Activated B cell treated with CpG ODN at 0.5 μM for 24 hours (primary cell): ENCODE data around the gene C12orf42. TPM values are rescaled to one million over a fixed set of nuclear protein-coding genes. Genes with fewer than 3 reads are reported as not detected.

Experiments
- ATAC-seq: fragments of 200-7000 bp; cut with Tn5 transposase; one replicate; pipeline ENCODE4 v1.10.0; 2021; ENCODE audit warnings: low read depth, mild to moderate bottlenecking, moderate library complexity
- CTCF ChIA-PET: fragments of 350-600 bp; sonication (Branson Sonifier 250); formaldehyde crosslinking; loops from one replicate; lab custom pipeline; 2021; ENCODE audit warnings: antibody characterized with exemption; lab: Charles Lee
- POLR2A ChIA-PET: fragments of 350-600 bp; sonication (Branson Sonifier 250); formaldehyde crosslinking; loops from one replicate; lab custom pipeline; 2021; ENCODE audit warnings: antibody characterized with exemption; lab: Charles Lee
- DNase-seq: peaks from one replicate; pipeline ENCODE4 v3.0.0; 2022
- H3K27ac Mint-ChIP-seq: one replicate; pipeline ENCODE4 v1.8.0; 2020; ENCODE audit warnings: mixed read lengths
- H3K27me3 Mint-ChIP-seq: one replicate; pipeline ENCODE4 v1.8.0; 2021; ENCODE audit warnings: mixed read lengths
- H3K36me3 Mint-ChIP-seq: one replicate; pipeline ENCODE4 v1.8.0; 2021; ENCODE audit warnings: low read depth, mixed read lengths
- H3K4me1 Mint-ChIP-seq: one replicate; pipeline ENCODE4 v1.8.0; 2021; ENCODE audit warnings: mixed read lengths
- H3K4me3 Mint-ChIP-seq: one replicate; pipeline ENCODE4 v1.8.0; 2020; ENCODE audit warnings: mild to moderate bottlenecking, mixed read lengths
- H3K9me3 Mint-ChIP-seq: one replicate; pipeline ENCODE4 v1.8.0; 2020; ENCODE audit warnings: mixed read lengths
- CTCF ChIP-seq: fragments of 200-600 bp; IDR thresholded peaks from one replicate; pipeline ENCODE4 v1.8.0; 2022; ENCODE audit warnings: antibody characterized with exemption, mild to moderate bottlenecking
- intact Hi-C: fragments of 100-400 bp; cut with micrococcal nuclease; formaldehyde crosslinking; loops from one replicate; pipeline ENCODE4 v1.15.1; 2024
- total RNA-seq: library from RNA; stranded (reverse); gene quantifications from 2 replicates; pipeline ENCODE4 v1.2.3, GENCODE V29; 2022

The C12orf42 gene
- total RNA-seq, 1 donor from 2014 or later = 21.0 TPM

- no peak for TF ChIP-seq CTCF
- ChIA-PET POLR2A (interaction anchor here (1.0 kb wide), 1 partner anchor 10 kb away, joined by 4 read pairs; no protein-coding TSS in a partner anchor), CTCF (no interaction called here)
- ATAC-seq = no peak
- Mint-ChIP-seq H3K27ac (peak overlapping the region; percentile 30), H3K9me3 (peaks cover 25% of the 10 kb centered on the region), H3K4me1 (peaks cover 17% of the 10 kb centered on the region), H3K4me3 (no peak overlapping the region), H3K27me3 (no peaks in the 10 kb centered on the region), H3K36me3 (peaks cover 5% of the 10 kb centered on the region)
- no peak for DNase-seq
- intact Hi-C loops = no loop called here
These were observed 25.0 kb upstream of the C12orf42 start for GRCh38 chr12:103520686-103521215.

GRCh38 chr12:103519632-103520031, 23.9 kb upstream of the C12orf42 start:
- H3K27me3 Mint-ChIP-seq = no peaks in the 10 kb centered on the region
- no peak overlapping the region for H3K4me3 Mint-ChIP-seq
- no peak for TF ChIP-seq CTCF
- DNase-seq (no peak), ATAC-seq (no peak)
- peaks cover 17% of the 10 kb centered on the region for H3K4me1 Mint-ChIP-seq
- ChIA-PET CTCF (no interaction called here), POLR2A (no interaction called here)
- intact Hi-C loops = loop anchor here (1.0 kb wide), 2 partner anchors 11 to 14 kb away; no protein-coding TSS in a partner anchor
- H3K9me3 Mint-ChIP-seq = peaks cover 27% of the 10 kb centered on the region
- H3K27ac Mint-ChIP-seq = peak overlapping the region; percentile 89
- H3K36me3 Mint-ChIP-seq = peaks cover 5% of the 10 kb centered on the region

- intact Hi-C loops = loop anchor here (1.0 kb wide), 2 partner anchors 11 to 14 kb away; no protein-coding TSS in a partner anchor
- POLR2A ChIA-PET = no interaction called here
- Mint-ChIP-seq H3K4me1 (peaks cover 17% of the 10 kb centered on the region), H3K36me3 (peaks cover 5% of the 10 kb centered on the region), H3K4me3 (peak overlapping the region; percentile 49), H3K9me3 (peaks cover 31% of the 10 kb centered on the region), H3K27me3 (no peaks in the 10 kb centered on the region), H3K27ac (peak overlapping the region; percentile 89)
- peak; percentile 74 for ATAC-seq
- CTCF ChIA-PET = no interaction called here
- DNase-seq = no peak
- no peak for TF ChIP-seq CTCF
These were observed 23.1 kb upstream of the C12orf42 start for GRCh38 chr12:103518899-103519298.

- intact Hi-C loops = no loop called here
- peaks cover 35% of the 10 kb centered on the region for H3K9me3 Mint-ChIP-seq
- no peak overlapping the region for H3K27ac Mint-ChIP-seq
- ATAC-seq = no peak
- H3K36me3 Mint-ChIP-seq = peaks cover 5% of the 10 kb centered on the region
- CTCF ChIA-PET = interaction anchor here (1.3 kb wide), 1 partner anchor 634 kb away, joined by 3 read pairs; no protein-coding TSS in a partner anchor
- TF ChIP-seq CTCF = no peak
- no peaks in the 10 kb centered on the region for H3K27me3 Mint-ChIP-seq
- no peak overlapping the region for H3K4me3 Mint-ChIP-seq
- no peak for DNase-seq
- peaks cover 17% of the 10 kb centered on the region for H3K4me1 Mint-ChIP-seq
- POLR2A ChIA-PET = no interaction called here
These were observed 21.4 kb upstream of the C12orf42 start for GRCh38 chr12:103517161-103517560.

DNA sequence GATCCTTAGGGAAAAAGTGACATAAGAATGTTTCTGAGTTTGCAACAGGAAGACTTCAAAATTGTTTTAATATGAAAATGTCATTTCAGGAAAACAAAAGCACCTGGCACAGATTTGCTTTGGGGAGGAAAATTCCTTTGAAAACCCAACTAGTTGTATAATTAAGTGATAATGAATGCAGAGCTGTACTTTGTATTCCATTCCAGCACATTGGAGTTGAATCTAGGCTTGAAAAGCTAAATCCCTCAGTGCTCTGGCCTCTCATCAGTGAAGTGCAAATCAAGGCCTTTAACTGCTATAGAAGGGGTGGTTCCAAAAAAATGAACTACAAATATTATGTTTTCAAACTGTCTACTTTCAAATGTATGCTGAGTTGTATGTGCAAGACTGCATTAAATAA, 19.6 kb upstream of the C12orf42 start:
- ATAC-seq (no peak), DNase-seq (no peak)
- ChIA-PET CTCF (no interaction called here), POLR2A (no interaction called here)
- no peaks in the 10 kb centered on the region for H3K27me3 Mint-ChIP-seq
- no peak overlapping the region for H3K4me3 Mint-ChIP-seq
- no peak overlapping the region for H3K27ac Mint-ChIP-seq
- H3K36me3 Mint-ChIP-seq = peaks cover 5% of the 10 kb centered on the region
- intact Hi-C loops = no loop called here
- TF ChIP-seq CTCF = no peak
- H3K4me1 Mint-ChIP-seq = peaks cover 17% of the 10 kb centered on the region
- peaks cover 31% of the 10 kb centered on the region for H3K9me3 Mint-ChIP-seq
